OCI-LY7 (cell line): ENCODE results near the gene CNTN4. TPM values are rescaled to one million over a fixed set of nuclear protein-coding genes. Genes with fewer than 3 reads are reported as not detected.

Experiments
- BruUV-seq: library from RNA; stranded (reverse); fragments of 400-500 nt; replicated peaks from 2 replicates; lab custom pipeline; 2021; lab: Mats Ljungman, UMichigan
- CTCF ChIA-PET: fragments of 300-600 bp; sonication (Branson Sonifier 250); formaldehyde crosslinking; loops from one replicate; lab custom pipeline; 2022; ENCODE audit warnings: antibody characterized with exemption; ENCODE audit not compliant: unreplicated experiment; lab: Charles Lee
- POLR2A ChIA-PET: fragments of 300-600 bp; sonication (Branson Sonifier 250); formaldehyde crosslinking; loops from one replicate; lab custom pipeline; 2022; ENCODE audit warnings: antibody characterized with exemption; lab: Charles Lee
- DNase-seq: peaks from one replicate; pipeline ENCODE4 v3.0.0-alpha.2; 2015; ENCODE audit warnings: low spot score
- H2AFZ ChIP-seq: fragments of 200-600 bp; sonication (generic), shearing (Covaris generic); 2 replicates; pipeline ENCODE4 v1.6.1; 2014; ENCODE audit warnings: mild to moderate bottlenecking, antibody characterized with exemption, low read length, moderate library complexity
- H3K27ac ChIP-seq: fragments of 200-600 bp; sonication (generic); 2 replicates; pipeline ENCODE4 v1.5.1; 2014; ENCODE audit warnings: mixed run types, low read depth, mild to moderate bottlenecking, moderate library complexity, low read length, inconsistent platforms; ENCODE audit not compliant: poor library complexity, severe bottlenecking
- H3K36me3 ChIP-seq: fragments of 200-600 bp; sonication (generic); 2 replicates; pipeline ENCODE4 v1.6.1; 2014; ENCODE audit warnings: mild to moderate bottlenecking, antibody characterized with exemption, low read length, moderate library complexity, mixed read lengths; ENCODE audit not compliant: insufficient read depth
- H3K4me1 ChIP-seq: fragments of 200-600 bp; sonication (generic); 2 replicates; pipeline ENCODE4 v1.5.1; 2014; ENCODE audit warnings: mild to moderate bottlenecking, low read length; ENCODE audit not compliant: insufficient read depth, poor library complexity, severe bottlenecking
- H3K4me2 ChIP-seq: fragments of 200-600 bp; sonication (generic); 2 replicates; pipeline ENCODE4 v1.6.1; 2014; ENCODE audit warnings: mild to moderate bottlenecking, low read length
- H3K4me3 ChIP-seq: fragments of 200-600 bp; sonication (generic); 2 replicates; pipeline ENCODE4 v1.5.1; 2014; ENCODE audit warnings: mild to moderate bottlenecking, low read depth, low read length; ENCODE audit not compliant: poor library complexity, severe bottlenecking
- H3K79me2 ChIP-seq: fragments of 200-600 bp; sonication (generic); 2 replicates; pipeline ENCODE4 v1.6.1; 2016; ENCODE audit warnings: low read depth, mild to moderate bottlenecking, low read length, moderate library complexity, mixed read lengths; ENCODE audit not compliant: insufficient read depth
- H3K9me2 ChIP-seq: fragments of 200-600 bp; sonication (generic); 2 replicates; pipeline ENCODE4 v1.6.1; 2016; ENCODE audit warnings: mild to moderate bottlenecking, low read length, mixed read lengths; ENCODE audit not compliant: insufficient read depth
- H3K9me3 ChIP-seq: fragments of 200-600 bp; sonication (generic); 2 replicates; pipeline ENCODE4 v1.6.1; 2014; ENCODE audit warnings: mild to moderate bottlenecking, mixed run types, low read length, mixed read lengths
- H4K20me1 ChIP-seq: fragments of 200-600 bp; sonication (generic); 2 replicates; pipeline ENCODE4 v1.6.1; 2014; ENCODE audit warnings: mild to moderate bottlenecking, antibody characterized with exemption, low read length, moderate library complexity, mixed read lengths; ENCODE audit not compliant: insufficient read depth
- CTCF ChIP-seq: fragments of 200-600 bp; sonication (generic); conservative IDR thresholded peaks from 2 replicates; pipeline ENCODE4 v1.5.1; 2014; ENCODE audit warnings: mild to moderate bottlenecking, antibody characterized with exemption, low read length, moderate library complexity, mixed read lengths
- EZH2phosphoT487 ChIP-seq: fragments of 200-600 bp; sonication (generic); IDR thresholded peaks from 2 replicates; pipeline ENCODE4 v1.6.1; 2018; ENCODE audit warnings: low read depth, borderline replicate concordance, mild to moderate bottlenecking, mixed run types, antibody characterized with exemption, low read length, moderate library complexity, mixed read lengths
- intact Hi-C: fragments of 100-400 bp; cut with micrococcal nuclease; formaldehyde crosslinking; loops from one replicate; pipeline ENCODE4 v1.10.0; 2022; ENCODE audit not compliant: unreplicated experiment
- total RNA-seq, 2 experiments: library from RNA; depleted of rRNA in 1 of 2; stranded (reverse); fragments of >200 nt in 1 of 2; shearing (Covaris generic) in 1 of 2; gene quantifications; 2 replicates each; pipeline ENCODE4 v1.2.3, GENCODE V29; 2014 to 2022

Gene CNTN4
- total RNA-seq, 2 experiments from 2014 or later, result not detected

GRCh38 chr3:2311022-2311421 lies 212.4 kb downstream of the CNTN4 start:
- no peak for TF ChIP-seq CTCF
- TF ChIP-seq EZH2phosphoT487, result no peak
- intact Hi-C loops, result no loop called here
- Histone ChIP-seq H3K4me2 (no peak overlapping the region), H3K4me1 (no peaks in the 10 kb centered on the region), H3K79me2 (no peaks in the 10 kb centered on the region), H4K20me1 (no peaks in the 10 kb centered on the region), H3K36me3 (no peaks in the 10 kb centered on the region), H3K9me3 (no peaks in the 10 kb centered on the region), H2AFZ (no peak overlapping the region), H3K4me3 (no peak overlapping the region), H3K27ac (no peak overlapping the region), H3K9me2 (no peaks in the 10 kb centered on the region)
- ChIA-PET CTCF (no interaction called here), POLR2A (no interaction called here)
- DNase-seq, result no peak
- no TSS peak for BruUV-seq

- Histone ChIP-seq H3K4me1 (no peaks in the 10 kb centered on the region), H3K27ac (no peak overlapping the region), H3K9me2 (no peaks in the 10 kb centered on the region), H3K36me3 (no peaks in the 10 kb centered on the region), H3K79me2 (no peaks in the 10 kb centered on the region), H2AFZ (no peak overlapping the region), H4K20me1 (no peaks in the 10 kb centered on the region), H3K4me2 (no peak overlapping the region), H3K9me3 (no peaks in the 10 kb centered on the region), H3K4me3 (no peak overlapping the region)
- no TSS peak for BruUV-seq
- POLR2A ChIA-PET, result interaction anchor here (0.6 kb wide), 1 partner anchor 62 kb away, joined by 4 read pairs; no protein-coding TSS in a partner anchor
- CTCF ChIA-PET, result no interaction called here
- no peak for TF ChIP-seq EZH2phosphoT487
- no peak for TF ChIP-seq CTCF
- no peak for DNase-seq
- intact Hi-C loops, result no loop called here
These were observed 218.9 kb downstream of the CNTN4 start for GRCh38 chr3:2317521-2317920.

DNA sequence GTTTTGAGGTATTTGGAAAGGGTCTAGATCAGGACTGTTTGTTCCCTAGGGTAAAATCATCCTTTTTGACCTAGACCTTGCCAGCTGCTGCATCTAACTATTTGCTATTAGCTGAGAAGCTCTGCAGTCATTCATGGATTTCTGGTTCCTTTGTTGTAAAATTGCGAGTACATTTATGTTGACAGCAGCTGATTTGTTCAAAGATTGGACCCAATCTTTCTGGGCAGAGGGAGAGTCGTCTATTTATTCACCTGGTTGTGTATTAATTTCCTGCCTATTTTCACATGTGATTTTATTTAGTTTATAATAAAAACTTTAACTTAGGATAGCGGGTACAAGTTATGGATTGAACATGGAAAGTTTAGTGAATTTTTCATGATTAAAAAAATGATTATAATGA lies 236.3 kb downstream of the CNTN4 start:
- no peaks in the 10 kb centered on the region for H3K79me2 ChIP-seq
- TF ChIP-seq CTCF (no peak), EZH2phosphoT487 (no peak)
- no TSS peak for BruUV-seq
- POLR2A ChIA-PET, result interaction anchor here (0.6 kb wide), 2 partner anchors 11 to 34 kb away, joined by 3 read pairs; no protein-coding TSS in a partner anchor
- H3K27ac ChIP-seq, result no peak overlapping the region
- CTCF ChIA-PET, result no interaction called here
- DNase-seq, result no peak
- H3K36me3 ChIP-seq, result no peaks in the 10 kb centered on the region
- H3K9me2 ChIP-seq, result no peaks in the 10 kb centered on the region
- H3K4me1 ChIP-seq, result no peaks in the 10 kb centered on the region
- H4K20me1 ChIP-seq, result no peaks in the 10 kb centered on the region
- intact Hi-C loops, result no loop called here
- no peak overlapping the region for H2AFZ ChIP-seq
- H3K9me3 ChIP-seq, result no peaks in the 10 kb centered on the region
- no peak overlapping the region for H3K4me3 ChIP-seq
- no peak overlapping the region for H3K4me2 ChIP-seq
